GM12878 (cell line): ENCODE results near the gene GCA. TPM values are rescaled to one million over a fixed set of nuclear protein-coding genes. Genes with fewer than 3 reads are reported as not detected.

Experiments used
- ATAC-seq: fragments of 200-7000 bp; cut with Tn5 transposase; 3 replicates; pipeline ENCODE4 v1.9.1; 2020; ENCODE audit warnings: mild to moderate bottlenecking, moderate library complexity
- BruUV-seq: library from RNA; stranded (reverse); fragments of 400-500 nt; replicated peaks from 2 replicates; lab custom pipeline; 2021; lab: Mats Ljungman, UMichigan
- CTCF ChIA-PET: fragments of 300-600 bp; sonication (Branson Sonifier 250); formaldehyde crosslinking; extraction: SDS; loops from one replicate; lab custom pipeline; 2021; ENCODE audit warnings: inconsistent platforms; lab: Yijun Ruan, JAX
- POLR2A ChIA-PET: fragments of 350-600 bp; formaldehyde crosslinking; extraction: SDS; loops from one replicate; lab custom pipeline; 2021; ENCODE audit warnings: inconsistent platforms; lab: Charles Lee
- RAD21 ChIA-PET: fragments of 300-600 bp; sonication (Branson Sonifier 250); formaldehyde crosslinking; loops from one replicate; lab custom pipeline; 2023; ENCODE audit warnings: antibody characterized with exemption; ENCODE audit not compliant: unreplicated experiment; lab: Charles Lee
- SMC1A ChIA-PET: fragments of 300-600 bp; sonication (Branson Sonifier 250); formaldehyde crosslinking; loops from one replicate; lab custom pipeline; 2023; ENCODE audit not compliant: unreplicated experiment, uncharacterized antibody; lab: Charles Lee
- DNase-seq: peaks from one replicate; pipeline ENCODE4 v3.0.0-alpha.2; 2011; ENCODE audit warnings: low read depth, low spot score
- FAIRE-seq: peaks from 3 replicates; lab custom pipeline; 2011; peaks lifted over from hg19 to GRCh38; lab: Jason Lieb, UNC
- H2AFZ ChIP-seq: 2 replicates; pipeline ENCODE4 v1.6.0; 2011; ENCODE audit warnings: low read depth, low read length, control low read depth; ENCODE audit not compliant: control insufficient read depth
- H3K27ac ChIP-seq: 2 replicates; pipeline ENCODE4 v1.5.1; 2011; ENCODE audit warnings: control low read depth; ENCODE audit not compliant: control insufficient read depth, insufficient read depth
- H3K27me3 ChIP-seq, 2 experiments: replicated peaks in 1 of 2; 2 replicates each; pipeline versions ENCODE4 v1.6.0 to v1.6.1; 2011; ENCODE audit warnings: low read length in 1 of 2; ENCODE audit not compliant: control insufficient read depth in 2 of 2, insufficient read depth in 2 of 2
- H3K36me3 ChIP-seq, 2 experiments: 2 replicates each; pipeline ENCODE4 v1.5.1; 2011; ENCODE audit warnings: low read length in 1 of 2; ENCODE audit not compliant: control insufficient read depth in 2 of 2, insufficient read depth in 2 of 2
- H3K4me1 ChIP-seq: 2 replicates; pipeline ENCODE4 v1.6.1; 2011; ENCODE audit warnings: mild to moderate bottlenecking, low read length, moderate library complexity, mixed read lengths; ENCODE audit not compliant: control insufficient read depth, insufficient read depth
- H3K4me2 ChIP-seq: 2 replicates; pipeline ENCODE4 v1.6.0; 2011; ENCODE audit warnings: control low read depth; ENCODE audit not compliant: control insufficient read depth, insufficient read depth
- H3K4me3 ChIP-seq: fragments of 200-600 bp; sonication (generic); 2 replicates; pipeline ENCODE4 v1.5.1; 2016
- H3K79me2 ChIP-seq: 2 replicates; pipeline ENCODE4 v1.6.0; 2011; ENCODE audit warnings: low read length; ENCODE audit not compliant: control insufficient read depth, insufficient read depth
- H3K9ac ChIP-seq: 2 replicates; pipeline ENCODE4 v1.8.0; 2011; ENCODE audit warnings: low read length, control low read depth, mixed read lengths; ENCODE audit not compliant: control insufficient read depth, insufficient read depth
- H3K9me3 ChIP-seq: replicated peaks from 3 replicates; pipeline ENCODE4 v1.5.1; 2011; ENCODE audit warnings: mild to moderate bottlenecking, low read length; ENCODE audit not compliant: control insufficient read depth, insufficient read depth
- H4K20me1 ChIP-seq: 2 replicates; pipeline ENCODE4 v1.6.0; 2011; ENCODE audit not compliant: control insufficient read depth, insufficient read depth
- BCLAF1 ChIP-seq: fragments of 450-650 bp; IDR thresholded peaks from 2 replicates; pipeline ENCODE4 v1.6.1; 2017; ENCODE audit warnings: antibody characterized with exemption, mild to moderate bottlenecking, moderate library complexity
- HDAC6 ChIP-seq: fragments of 200-600 bp; sonication (generic); IDR thresholded peaks from one replicate; pipeline ENCODE4 v1.8.0; 2017; ENCODE audit warnings: antibody characterized with exemption; ENCODE audit not compliant: unreplicated experiment
- HDGF ChIP-seq: fragments of 450-650 bp; IDR thresholded peaks from 2 replicates; pipeline ENCODE4 v1.6.1; 2016; ENCODE audit warnings: antibody characterized with exemption
- MTA2 ChIP-seq: fragments of 450-650 bp; IDR thresholded peaks from 2 replicates; pipeline ENCODE4 v1.6.1; 2016; ENCODE audit warnings: low read depth, mild to moderate bottlenecking, moderate library complexity
- PBX3 ChIP-seq: IDR thresholded peaks from 2 replicates; pipeline ENCODE4 v1.6.1; 2011; ENCODE audit warnings: mild to moderate bottlenecking, low read depth, low read length, moderate library complexity; ENCODE audit not compliant: insufficient replicate concordance
- REST ChIP-seq: IDR thresholded peaks from 2 replicates; pipeline ENCODE4 v1.6.1; 2012; ENCODE audit warnings: mild to moderate bottlenecking, low read depth, low read length
- SMARCA5 ChIP-seq: fragments of 450-650 bp; IDR thresholded peaks from 2 replicates; pipeline ENCODE4 v1.6.1; 2017; ENCODE audit warnings: mild to moderate bottlenecking
- SRF ChIP-seq, 2 experiments: IDR thresholded peaks; 2 replicates each; pipeline ENCODE4 v1.6.1; 2011; ENCODE audit warnings: low read depth in 2 of 2, low read length in 2 of 2, mild to moderate bottlenecking in 1 of 2, moderate library complexity in 1 of 2
- STAT3 ChIP-seq: IDR thresholded peaks from 2 replicates; pipeline ENCODE4 v1.6.1; 2011; ENCODE audit warnings: low read depth, low read length, improper control_type of control experiment
- USF2 ChIP-seq: IDR thresholded peaks from 2 replicates; pipeline ENCODE4 v1.6.1; 2011; ENCODE audit warnings: low read depth, low read length, improper control_type of control experiment, borderline replicate concordance
- WGBS: methylation state at CpG from one replicate; pipeline ENCODE4 v1.1.6; 2016; ENCODE audit warnings: low lambda C conversion rate; ENCODE audit not compliant: insufficient replicate concordance, insufficient coverage; ENCODE audit errors: missing lambda C conversion rate; 5-methylcytosine and 5-hydroxymethylcytosine counted together
- in situ Hi-C: fragments of 300-500 bp; cut with MboI; formaldehyde crosslinking; loops from 9 replicates; pipeline ENCODE4 v1.14.3; 2018; ENCODE audit warnings: mixed read lengths
- intact Hi-C: fragments of 100-400 bp; cut with micrococcal nuclease; formaldehyde crosslinking; loops from one replicate; pipeline ENCODE4 v1.14.2; 2022; ENCODE audit not compliant: unreplicated experiment
- polyA plus RNA-seq, 11 experiments: library from polyadenylated mRNA; depleted of rRNA in 4 of 11; unstranded in 6 of 11; stranded (reverse) in 5 of 11; fragments of >200 nt; fragmentation: Nextera tagmentation in 4 of 11; fragmentation: Illumina TruSeq in 1 of 11; extraction: Ambion mirVana in 4 of 11; extraction: Trizol in 1 of 11; gene quantifications; 1 replicate in 1 of 11; 2 replicates in 10 of 11; pipeline versions ENCODE4 v1.2.1 to v1.2.3, GENCODE V29; 2011 to 2016; ENCODE audit warnings: inconsistent platforms in 2 of 11, missing spikeins in 2 of 11, low read depth in 1 of 11
- total RNA-seq, 4 experiments: library from RNA; depleted of rRNA in 3 of 4; stranded (reverse); fragments of >200 nt in 3 of 4; fragmentation: Illumina TruSeq in 1 of 4; extraction: Trizol in 1 of 4; gene quantifications; 2 replicates each; pipeline versions ENCODE4 v1.2.1 to v1.2.3, GENCODE V29; 2013 to 2021

GCA gene
- total and polyA plus RNA-seq, 10 of the 15 experiments (the other 5 are each of a cell fraction or from before 2014, with no cell fraction given), result 20.6 to 81.9 (median 32.0) TPM

GRCh38 chr2:162316590-162316989 is 27.3 kb upstream of the GCA start:
- Histone ChIP-seq H3K36me3 (peaks cover 0 to 3% of the 10 kb centered on the region in 2 experiments; a peak in 1 of 4 replicates), H3K27me3 (no peaks in the 10 kb centered on the region), H3K27ac (peak overlapping the region; percentile 46), H4K20me1 (no peaks in the 10 kb centered on the region), H3K4me2 (peak overlapping the region; percentile 92), H3K9me3 (no peaks in the 10 kb centered on the region), H3K9ac (peak overlapping the region; percentile 97), H3K4me3 (peak overlapping the region; percentile 90), H2AFZ (no peak overlapping the region), H3K79me2 (peaks cover 98% of the 10 kb centered on the region), H3K4me1 (no peaks in the 10 kb centered on the region)
- BruUV-seq, result no TSS peak
- ChIA-PET POLR2A (interaction anchor here (1.2 to 1.5 kb wide), 2 partner anchors 11 to 17 kb away, joined by 3 read pairs; no protein-coding TSS in a partner anchor), RAD21 (interaction anchor here (1.1 to 1.2 kb wide), 2 partner anchors 8 to 18 kb away, joined by 3 to 4 read pairs; no protein-coding TSS in a partner anchor), CTCF (interaction anchor here (0.7 to 5.8 kb wide), 9 partner anchors 12 to 77 kb away, joined by 3 to 55 read pairs (median 8); no protein-coding TSS in a partner anchor), SMC1A (interaction anchor here (1.0 to 2.4 kb wide), 5 partner anchors 10 to 30 kb away, joined by 3 to 7 read pairs (median 5); no protein-coding TSS in a partner anchor)
- DNase-seq (no peak), ATAC-seq (no peak), FAIRE-seq (no peak)
- 3% methylated on average over 2 of the region's 2 CpGs for WGBS
- in situ Hi-C loops, result loop anchor here (25.0 kb wide), 1 partner anchor 929 kb away; no protein-coding TSS in a partner anchor
- intact Hi-C loops, result loop anchor here (5.0 to 10.0 kb wide), 6 partner anchors 259 to 1152 kb away; partner anchors contain the start of genes PSMD14 and TANK
- TF ChIP-seq REST, result no peak
- TF ChIP-seq HDGF, result no peak
- TF ChIP-seq SRF (IDR thresholded peaks at IDR 0.05; ENCODE audit: low read depth in 2 of 2, low read length in 2 of 2), result no peak
- TF ChIP-seq HDAC6, result no peak
- no peak for TF ChIP-seq PBX3
- no peak for TF ChIP-seq STAT3
- no peak for TF ChIP-seq USF2
- no peak for TF ChIP-seq MTA2
- no peak for TF ChIP-seq SMARCA5
- TF ChIP-seq BCLAF1, result no peak
